Mesendoderm (in vitro differentiated cells): ENCODE data around the gene ST3GAL2. TPM values are rescaled to one million over a fixed set of nuclear protein-coding genes. Genes with fewer than 3 reads are reported as not detected.

ENCODE experiments used
- DNase-seq: peaks from one replicate; pipeline ENCODE4 v3.0.0; 2013
- H2AK5ac ChIP-seq: 2 replicates; pipeline ENCODE4 v1.6.1; 2013; ENCODE audit warnings: low read length, inconsistent platforms
- H2BK120ac ChIP-seq: 2 replicates; pipeline ENCODE4 v1.6.1; 2013; ENCODE audit warnings: low read depth, mild to moderate bottlenecking, low read length, moderate library complexity, mixed read lengths
- H2BK15ac ChIP-seq: replicated peaks from 2 replicates; pipeline ENCODE4 v1.6.1; 2013; ENCODE audit warnings: low read depth, mild to moderate bottlenecking, moderate library complexity
- H2BK5ac ChIP-seq: 2 replicates; pipeline ENCODE4 v1.6.1; 2013; ENCODE audit warnings: low read length, inconsistent platforms
- H3K18ac ChIP-seq: 2 replicates; pipeline ENCODE4 v1.6.1; 2013; ENCODE audit warnings: mild to moderate bottlenecking, low read length, mixed read lengths
- H3K23ac ChIP-seq: one replicate; pipeline ENCODE4 v1.6.1; 2013; ENCODE audit warnings: low read length
- H3K27ac ChIP-seq: 2 replicates; pipeline ENCODE4 v1.5.1; 2013; ENCODE audit warnings: low read depth, mild to moderate bottlenecking, inconsistent platforms, low read length, moderate library complexity
- H3K27me3 ChIP-seq: 2 replicates; pipeline ENCODE4 v1.6.1; 2013; ENCODE audit warnings: low read length, control low read depth, mild to moderate bottlenecking, inconsistent platforms; ENCODE audit not compliant: insufficient read depth, poor library complexity
- H3K36me3 ChIP-seq: 2 replicates; pipeline ENCODE4 v1.6.1; 2013; ENCODE audit warnings: low read length, inconsistent platforms; ENCODE audit not compliant: control insufficient read depth, insufficient read depth
- H3K4ac ChIP-seq: one replicate; pipeline ENCODE4 v1.6.1; 2013; ENCODE audit warnings: low read depth, mild to moderate bottlenecking, low read length, moderate library complexity
- H3K4me1 ChIP-seq: 2 replicates; pipeline ENCODE4 v1.6.1; 2013; ENCODE audit warnings: low read depth, low read length, inconsistent platforms; ENCODE audit not compliant: control insufficient read depth
- H3K4me2 ChIP-seq: 2 replicates; pipeline ENCODE4 v1.6.1; 2013; ENCODE audit warnings: low read length
- H3K4me3 ChIP-seq: 2 replicates; pipeline ENCODE4 v1.5.1; 2013; ENCODE audit warnings: mild to moderate bottlenecking, low read length
- H3K56ac ChIP-seq: one replicate; pipeline ENCODE4 v1.6.1; 2013; ENCODE audit warnings: low read length
- H3K79me1 ChIP-seq: 2 replicates; pipeline ENCODE4 v1.6.1; 2013; ENCODE audit warnings: low read length, inconsistent platforms
- H3K79me2 ChIP-seq: 2 replicates; pipeline ENCODE4 v1.6.1; 2013; ENCODE audit warnings: mild to moderate bottlenecking, low read length; ENCODE audit not compliant: control insufficient read depth, insufficient read depth
- H3K9ac ChIP-seq: 2 replicates; pipeline ENCODE4 v1.6.1; 2013; ENCODE audit warnings: low read length, inconsistent platforms
- H4K5ac ChIP-seq: one replicate; pipeline ENCODE4 v1.6.1; 2013; ENCODE audit warnings: low read length
- H4K8ac ChIP-seq: one replicate; pipeline ENCODE4 v1.6.1; 2013; ENCODE audit warnings: low read depth, mild to moderate bottlenecking, control low read depth, low read length, moderate library complexity
- WGBS: extraction: QIAGEN DNeasy Blood & Tissue Kit; methylation state at CpG from one replicate; pipeline ENCODE4 v1.1.7; 2013; ENCODE audit warnings: low lambda C conversion rate, missing lambda C conversion rate; ENCODE audit not compliant: insufficient coverage; ENCODE audit errors: extremely low coverage; 5-methylcytosine and 5-hydroxymethylcytosine counted together
- polyA plus RNA-seq, 2 experiments: library from polyadenylated mRNA; stranded (reverse); fragments of 200-250 nt; gene quantifications; one replicate each; pipeline ENCODE4 v1.2.3, GENCODE V29; 2013

ST3GAL2 gene, protein sequence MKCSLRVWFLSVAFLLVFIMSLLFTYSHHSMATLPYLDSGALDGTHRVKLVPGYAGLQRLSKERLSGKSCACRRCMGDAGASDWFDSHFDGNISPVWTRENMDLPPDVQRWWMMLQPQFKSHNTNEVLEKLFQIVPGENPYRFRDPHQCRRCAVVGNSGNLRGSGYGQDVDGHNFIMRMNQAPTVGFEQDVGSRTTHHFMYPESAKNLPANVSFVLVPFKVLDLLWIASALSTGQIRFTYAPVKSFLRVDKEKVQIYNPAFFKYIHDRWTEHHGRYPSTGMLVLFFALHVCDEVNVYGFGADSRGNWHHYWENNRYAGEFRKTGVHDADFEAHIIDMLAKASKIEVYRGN
- polyA plus RNA-seq (2013, experiment 1 of 2): 23.5 TPM
- 23.1 TPM for polyA plus RNA-seq (2013, experiment 2 of 2)

GRCh38 chr16:70438969-70439862, at the start of gene ST3GAL2:
ST3GAL2 (minus strand) TSS chr16:70439100; CDS start chr16:70398530, 40,570 bp downstream.
- peak within 1 kb of the TSS; percentile 91 for H2BK5ac ChIP-seq
- H2BK120ac ChIP-seq: peak within 1 kb of the TSS; percentile 3
- H3K4me2 ChIP-seq: peak within 1 kb of the TSS; percentile 85
- peaks cover 35% of the 10 kb centered on the region for H3K79me2 ChIP-seq
- H3K9ac ChIP-seq: peak within 1 kb of the TSS; percentile 90
- H3K4me1 ChIP-seq: peaks cover 5% of the 10 kb centered on the region
- peak; percentile 98 for DNase-seq
- no peak within 1 kb of the TSS for H4K8ac ChIP-seq
- peak within 1 kb of the TSS; percentile 95 for H3K56ac ChIP-seq
- peak within 1 kb of the TSS; percentile 72 for H3K27ac ChIP-seq
- peak within 1 kb of the TSS; percentile 89 for H3K4me3 ChIP-seq
- H3K27me3 ChIP-seq: no peaks in the 10 kb centered on the region
- peak within 1 kb of the TSS; percentile 94 for H3K4ac ChIP-seq
- WGBS: no CpG with 5 or more reads among the region's 86 CpGs
- no peak within 1 kb of the TSS for H4K5ac ChIP-seq
- peaks cover 2% of the 10 kb centered on the region for H3K36me3 ChIP-seq
- peak within 1 kb of the TSS; percentile 95 for H3K18ac ChIP-seq
- H2BK15ac ChIP-seq: no peak within 1 kb of the TSS
- peak within 1 kb of the TSS; percentile 100 for H3K23ac ChIP-seq
- peak within 1 kb of the TSS; percentile 96 for H2AK5ac ChIP-seq
- H3K79me1 ChIP-seq: peaks cover 8% of the 10 kb centered on the region

DNA sequence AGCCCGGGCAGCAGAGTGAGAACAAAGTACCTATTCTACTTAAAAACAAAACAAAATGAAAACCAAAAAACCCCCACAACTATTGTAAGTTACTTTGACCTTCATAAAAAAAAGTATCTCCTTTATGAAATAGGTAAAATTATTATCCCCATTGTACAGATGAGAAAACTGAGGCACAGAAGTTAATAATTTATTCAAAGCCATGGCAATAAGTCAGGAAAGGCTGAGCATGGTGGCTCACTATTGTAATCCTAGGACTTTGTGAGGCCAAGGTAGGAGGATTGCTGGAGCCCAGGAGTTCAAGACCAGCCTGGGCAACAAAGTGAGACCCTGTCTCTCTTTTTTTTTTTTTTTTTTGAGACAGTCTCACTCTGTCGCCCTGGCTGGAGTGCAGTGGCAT, 46.0 kb upstream of the ST3GAL2 start:
- Histone ChIP-seq H3K56ac (no peak overlapping the region), H3K27ac (no peak overlapping the region), H3K4me2 (no peak overlapping the region), H2BK120ac (no peak overlapping the region), H3K4ac (no peak overlapping the region), H3K18ac (no peak overlapping the region), H2BK5ac (no peak overlapping the region), H4K8ac (no peak overlapping the region), H3K79me2 (no peaks in the 10 kb centered on the region), H3K23ac (no peak overlapping the region), H3K4me1 (no peaks in the 10 kb centered on the region), H3K4me3 (no peak overlapping the region), H3K27me3 (no peaks in the 10 kb centered on the region), H2AK5ac (no peak overlapping the region), H3K79me1 (no peaks in the 10 kb centered on the region), H3K36me3 (no peaks in the 10 kb centered on the region), H2BK15ac (no peak overlapping the region), H3K9ac (no peak overlapping the region), H4K5ac (no peak overlapping the region)
- WGBS: no CpG with 5 or more reads among the region's 2 CpGs
- no peak for DNase-seq

DNA sequence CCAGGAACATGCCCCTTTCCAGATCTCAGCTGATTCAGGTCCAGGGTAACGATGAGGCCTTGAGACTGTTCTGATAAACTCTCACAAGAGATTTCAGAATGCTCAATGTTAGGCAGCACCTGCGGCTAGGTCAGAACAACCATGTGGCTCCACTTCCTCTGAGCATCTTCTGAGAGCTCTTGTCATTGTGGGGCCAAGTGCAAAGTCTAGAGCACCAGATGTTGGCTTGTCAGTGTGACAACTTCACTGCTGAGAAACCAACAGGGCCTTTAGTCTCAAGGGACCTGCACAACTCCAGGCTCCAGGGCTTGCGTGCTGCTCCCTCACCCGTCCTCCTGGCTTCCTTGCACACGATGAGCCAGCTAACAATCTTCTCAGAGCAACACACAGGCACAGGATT, 44.5 kb upstream of the ST3GAL2 start:
- H2BK15ac ChIP-seq: no peak overlapping the region
- no peak overlapping the region for H3K4me3 ChIP-seq
- H3K4me1 ChIP-seq: no peaks in the 10 kb centered on the region
- no peak overlapping the region for H3K4me2 ChIP-seq
- H3K79me1 ChIP-seq: no peaks in the 10 kb centered on the region
- H2BK5ac ChIP-seq: no peak overlapping the region
- no peaks in the 10 kb centered on the region for H3K27me3 ChIP-seq
- H4K8ac ChIP-seq: no peak overlapping the region
- no peak overlapping the region for H2AK5ac ChIP-seq
- H3K56ac ChIP-seq: no peak overlapping the region
- H3K79me2 ChIP-seq: no peaks in the 10 kb centered on the region
- no peak overlapping the region for H3K27ac ChIP-seq
- no peak overlapping the region for H3K4ac ChIP-seq
- H3K23ac ChIP-seq: no peak overlapping the region
- no peak overlapping the region for H3K18ac ChIP-seq
- no peaks in the 10 kb centered on the region for H3K36me3 ChIP-seq
- no peak overlapping the region for H2BK120ac ChIP-seq
- no peak overlapping the region for H4K5ac ChIP-seq
- WGBS: no CpG with 5 or more reads among the region's 5 CpGs
- DNase-seq: no peak
- no peak overlapping the region for H3K9ac ChIP-seq

DNA sequence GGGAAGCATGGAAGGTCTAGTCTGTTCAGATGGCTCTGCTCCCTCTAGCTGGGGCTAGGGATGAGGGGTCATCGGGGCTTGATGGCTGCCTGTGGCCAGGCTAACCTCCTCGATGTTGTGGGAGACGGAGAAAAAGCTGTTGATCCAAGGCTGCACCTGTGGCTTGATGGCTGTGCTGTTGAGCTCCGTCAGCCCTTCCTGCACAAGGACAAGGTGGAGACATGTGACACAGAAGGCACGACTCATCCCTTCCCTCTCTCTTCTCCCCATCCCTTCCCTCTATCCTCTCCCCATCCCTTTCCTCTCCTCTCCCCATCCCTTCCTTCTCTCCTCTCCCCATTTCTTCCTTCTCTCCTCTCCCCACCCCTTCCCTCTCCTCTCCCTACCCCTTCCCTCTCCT, 43.7 kb upstream of the ST3GAL2 start:
- Histone ChIP-seq H3K4ac (no peak overlapping the region), H3K4me1 (no peaks in the 10 kb centered on the region), H3K18ac (no peak overlapping the region), H3K23ac (no peak overlapping the region), H3K27ac (no peak overlapping the region), H3K4me2 (no peak overlapping the region), H3K9ac (no peak overlapping the region), H3K4me3 (no peak overlapping the region), H2AK5ac (no peak overlapping the region), H3K56ac (no peak overlapping the region), H2BK120ac (no peak overlapping the region), H3K79me2 (no peaks in the 10 kb centered on the region), H3K79me1 (no peaks in the 10 kb centered on the region), H4K5ac (no peak overlapping the region), H2BK15ac (no peak overlapping the region), H3K36me3 (no peaks in the 10 kb centered on the region), H3K27me3 (no peaks in the 10 kb centered on the region), H2BK5ac (no peak overlapping the region), H4K8ac (no peak overlapping the region)
- DNase-seq: no peak
- WGBS: no CpG with 5 or more reads among the region's 5 CpGs

- Histone ChIP-seq H3K79me2 (no peaks in the 10 kb centered on the region), H2BK120ac (no peak overlapping the region), H3K56ac (no peak overlapping the region), H2AK5ac (no peak overlapping the region), H3K36me3 (no peaks in the 10 kb centered on the region), H3K27ac (no peak overlapping the region), H3K4ac (no peak overlapping the region), H2BK5ac (no peak overlapping the region), H3K9ac (no peak overlapping the region), H3K4me2 (no peak overlapping the region), H3K4me3 (no peak overlapping the region), H4K8ac (no peak overlapping the region), H3K4me1 (no peaks in the 10 kb centered on the region), H2BK15ac (no peak overlapping the region), H4K5ac (no peak overlapping the region), H3K79me1 (no peaks in the 10 kb centered on the region), H3K23ac (no peak overlapping the region), H3K18ac (no peak overlapping the region), H3K27me3 (no peaks in the 10 kb centered on the region)
- no peak for DNase-seq
- WGBS: no CpG with 5 or more reads among the region's 7 CpGs
Observed at GRCh38 chr16:70481929-70482536, 43.1 kb upstream of the ST3GAL2 start.
